Fibroblast of lung (primary cell): Measurements from ENCODE around the gene MACROD1. TPM values are rescaled to one million over a fixed set of nuclear protein-coding genes. Genes with fewer than 3 reads are reported as not detected.

Experiments
- DNase-seq, 2 donors: peaks; one replicate each; pipeline versions ENCODE4 v3.0.0 to v3.0.0-alpha.2; 2010; ENCODE audit warnings: low read depth in 2 of 2
- H2AFZ ChIP-seq: 2 replicates; pipeline ENCODE4 v1.5.1; 2012; ENCODE audit warnings: low read length, control low read depth, inconsistent platforms
- H3K27ac ChIP-seq: 2 replicates; pipeline ENCODE4 v1.5.1; 2011; ENCODE audit warnings: low read length, control low read depth; ENCODE audit not compliant: insufficient read depth
- H3K27me3 ChIP-seq: 2 replicates; pipeline ENCODE4 v1.5.1; 2011; ENCODE audit warnings: mild to moderate bottlenecking, low read length; ENCODE audit not compliant: control insufficient read depth, insufficient read depth
- H3K36me3 ChIP-seq: 2 replicates; pipeline ENCODE4 v1.5.1; 2011; ENCODE audit warnings: low read length; ENCODE audit not compliant: control insufficient read depth, insufficient read depth
- H3K4me1 ChIP-seq: 2 replicates; pipeline ENCODE4 v1.5.1; 2011; ENCODE audit warnings: low read length; ENCODE audit not compliant: control insufficient read depth, insufficient read depth; ENCODE audit errors: extremely low read depth
- H3K4me2 ChIP-seq: 2 replicates; pipeline ENCODE4 v1.5.1; 2011; ENCODE audit warnings: low read length, control low read depth; ENCODE audit not compliant: insufficient read depth; ENCODE audit errors: extremely low read depth
- H3K4me3 ChIP-seq, 4 experiments: fragments of 200-600 bp in 1 of 4; sonication (generic) in 1 of 4; replicated peaks in 1 of 4; 2 replicates each; pipeline ENCODE4 v1.5.1; 2011 to 2016; ENCODE audit warnings: low read length in 4 of 4, low read depth in 3 of 4, mild to moderate bottlenecking in 3 of 4, control low read depth in 2 of 4, inconsistent platforms in 1 of 4, mixed read lengths in 1 of 4; ENCODE audit not compliant: insufficient read depth in 1 of 4; ENCODE audit errors: control extremely low read depth in 1 of 4
- H3K79me2 ChIP-seq: 2 replicates; pipeline ENCODE4 v1.5.1; 2012; ENCODE audit warnings: mild to moderate bottlenecking, low read length, inconsistent platforms; ENCODE audit not compliant: control insufficient read depth, insufficient read depth
- H3K9ac ChIP-seq: 2 replicates; pipeline ENCODE4 v1.5.1; 2011; ENCODE audit warnings: mild to moderate bottlenecking, low read length, control low read depth; ENCODE audit not compliant: insufficient read depth
- H3K9me3 ChIP-seq: 2 replicates; pipeline ENCODE4 v1.5.1; 2012; ENCODE audit warnings: low read depth, low read length; ENCODE audit not compliant: control insufficient read depth, insufficient read depth
- H4K20me1 ChIP-seq: 2 replicates; pipeline ENCODE4 v1.5.1; 2011; ENCODE audit warnings: low read length; ENCODE audit not compliant: control insufficient read depth, insufficient read depth; ENCODE audit errors: extremely low read depth
- EZH2 ChIP-seq: IDR thresholded peaks from 2 replicates; pipeline ENCODE4 v1.5.1; 2012; ENCODE audit warnings: low read length, control low read depth, mild to moderate bottlenecking; ENCODE audit errors: missing control alignments
- polyA plus RNA-seq, 2 donors: library from polyadenylated mRNA; depleted of rRNA in 1 of 2; stranded (reverse) in 1 of 2; unstranded in 1 of 2; fragments of >200 nt; gene quantifications; 2 replicates each; pipeline ENCODE4 v1.2.1, GENCODE V29; 2011 to 2012; ENCODE audit warnings: missing spikeins in 1 of 2
- total RNA-seq: library from RNA; depleted of rRNA; stranded (reverse); fragments of >200 nt; gene quantifications from 2 replicates; pipeline ENCODE4 v1.2.1, GENCODE V29; 2014
- TF ChIP-seq, protein P1 (sequence below), 2 donors: IDR thresholded peaks in 1 of 2; conservative IDR thresholded peaks in 1 of 2; 1 replicate in 1 of 2; 2 replicates in 1 of 2; pipeline ENCODE4 v1.5.1; 2011 to 2012; ENCODE audit warnings: low read length in 2 of 2, control low read depth in 1 of 2, inconsistent platforms in 1 of 2, low read depth in 1 of 2, mild to moderate bottlenecking in 1 of 2

The MACROD1 gene
- total and polyA plus RNA-seq, 2 donors (not counting 1 experiment from before 2014, with no cell fraction given) = 8.8 to 24.8 TPM

DNA sequence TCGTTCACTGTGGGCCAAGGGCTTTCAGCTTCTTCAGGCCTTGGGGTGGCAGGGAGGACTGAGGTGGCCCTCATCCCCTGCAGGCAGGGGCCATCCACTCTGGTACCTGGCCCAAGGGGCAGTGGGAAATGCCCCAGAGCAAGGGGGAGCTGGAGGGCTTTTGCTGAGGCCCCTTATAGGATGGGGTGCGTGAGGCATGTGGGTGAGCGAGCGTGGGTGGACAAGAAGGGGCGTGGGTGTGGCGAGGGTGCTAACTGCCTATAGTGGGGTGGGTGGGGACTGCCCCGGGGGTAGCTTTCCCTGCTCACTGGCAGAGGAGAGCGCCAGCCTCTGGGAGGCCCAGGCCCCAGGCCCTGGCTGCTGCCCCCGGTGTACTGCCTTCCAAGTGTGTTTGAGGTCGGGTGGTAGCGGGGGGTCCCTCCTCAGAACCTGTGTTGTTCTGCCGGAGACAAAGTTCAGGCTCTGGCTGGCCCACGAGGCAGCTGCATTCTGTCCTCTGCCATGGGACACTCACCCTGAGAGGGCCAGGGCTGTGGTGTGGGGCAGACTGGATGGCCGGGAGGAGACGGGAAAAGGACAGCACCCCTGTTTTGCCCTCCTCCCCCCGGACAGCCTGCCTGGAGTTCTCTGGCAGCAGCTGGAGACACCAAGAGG is 126.8 kb downstream of the MACROD1 start:
- no peak for DNase-seq
- Histone ChIP-seq H3K9ac (no peak overlapping the region), H3K4me2 (no peak overlapping the region), H3K9me3 (no peaks in the 10 kb centered on the region), H3K36me3 (no peaks in the 10 kb centered on the region), H3K79me2 (no peaks in the 10 kb centered on the region), H3K27me3 (peaks cover 11% of the 10 kb centered on the region), H2AFZ (no peak overlapping the region), H3K4me3 (no peak overlapping the region), H4K20me1 (no peaks in the 10 kb centered on the region), H3K27ac (no peak overlapping the region), H3K4me1 (no peaks in the 10 kb centered on the region)
- no peak for TF ChIP-seq EZH2
- TF ChIP-seq, protein P1, sequence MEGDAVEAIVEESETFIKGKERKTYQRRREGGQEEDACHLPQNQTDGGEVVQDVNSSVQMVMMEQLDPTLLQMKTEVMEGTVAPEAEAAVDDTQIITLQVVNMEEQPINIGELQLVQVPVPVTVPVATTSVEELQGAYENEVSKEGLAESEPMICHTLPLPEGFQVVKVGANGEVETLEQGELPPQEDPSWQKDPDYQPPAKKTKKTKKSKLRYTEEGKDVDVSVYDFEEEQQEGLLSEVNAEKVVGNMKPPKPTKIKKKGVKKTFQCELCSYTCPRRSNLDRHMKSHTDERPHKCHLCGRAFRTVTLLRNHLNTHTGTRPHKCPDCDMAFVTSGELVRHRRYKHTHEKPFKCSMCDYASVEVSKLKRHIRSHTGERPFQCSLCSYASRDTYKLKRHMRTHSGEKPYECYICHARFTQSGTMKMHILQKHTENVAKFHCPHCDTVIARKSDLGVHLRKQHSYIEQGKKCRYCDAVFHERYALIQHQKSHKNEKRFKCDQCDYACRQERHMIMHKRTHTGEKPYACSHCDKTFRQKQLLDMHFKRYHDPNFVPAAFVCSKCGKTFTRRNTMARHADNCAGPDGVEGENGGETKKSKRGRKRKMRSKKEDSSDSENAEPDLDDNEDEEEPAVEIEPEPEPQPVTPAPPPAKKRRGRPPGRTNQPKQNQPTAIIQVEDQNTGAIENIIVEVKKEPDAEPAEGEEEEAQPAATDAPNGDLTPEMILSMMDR (conservative IDR thresholded peaks at IDR 0.05 in 1 of 2, IDR thresholded peaks at IDR 0.05 in 1 of 2; ENCODE audit: low read depth in 1 of 2, low read length in 2 of 2) = no peak

DNA sequence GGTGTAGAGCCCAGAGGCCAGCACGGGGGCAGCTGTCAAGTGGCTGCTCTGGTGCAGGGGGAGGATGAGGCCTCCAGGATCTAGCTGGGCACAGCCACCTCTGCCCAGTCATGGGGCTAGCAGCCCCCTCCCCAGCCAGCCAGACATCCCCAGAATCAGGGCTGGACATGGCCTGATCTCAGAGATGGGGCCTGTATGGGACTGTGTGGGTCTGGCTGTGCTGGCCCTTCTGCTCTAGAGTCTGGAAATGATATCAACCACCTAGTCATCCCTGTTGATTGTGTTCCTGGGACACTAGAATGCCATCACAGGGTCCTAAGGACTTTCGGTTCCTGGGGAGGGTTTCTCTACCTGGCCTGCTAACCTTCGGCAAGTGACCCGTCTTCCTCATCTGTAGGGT is 127.4 kb downstream of the MACROD1 start:
- no peak for TF ChIP-seq EZH2
- TF ChIP-seq, protein P1 (conservative IDR thresholded peaks at IDR 0.05 in 1 of 2, IDR thresholded peaks at IDR 0.05 in 1 of 2; ENCODE audit: low read depth in 1 of 2, low read length in 2 of 2) = no peak
- Histone ChIP-seq H3K36me3 (no peaks in the 10 kb centered on the region), H3K4me2 (no peak overlapping the region), H3K27me3 (peaks cover 15% of the 10 kb centered on the region), H2AFZ (no peak overlapping the region), H4K20me1 (no peaks in the 10 kb centered on the region), H3K4me1 (no peaks in the 10 kb centered on the region), H3K27ac (no peak overlapping the region), H3K4me3 (no peak overlapping the region), H3K9me3 (no peaks in the 10 kb centered on the region), H3K9ac (no peak overlapping the region), H3K79me2 (no peaks in the 10 kb centered on the region)
- no peak for DNase-seq

DNA sequence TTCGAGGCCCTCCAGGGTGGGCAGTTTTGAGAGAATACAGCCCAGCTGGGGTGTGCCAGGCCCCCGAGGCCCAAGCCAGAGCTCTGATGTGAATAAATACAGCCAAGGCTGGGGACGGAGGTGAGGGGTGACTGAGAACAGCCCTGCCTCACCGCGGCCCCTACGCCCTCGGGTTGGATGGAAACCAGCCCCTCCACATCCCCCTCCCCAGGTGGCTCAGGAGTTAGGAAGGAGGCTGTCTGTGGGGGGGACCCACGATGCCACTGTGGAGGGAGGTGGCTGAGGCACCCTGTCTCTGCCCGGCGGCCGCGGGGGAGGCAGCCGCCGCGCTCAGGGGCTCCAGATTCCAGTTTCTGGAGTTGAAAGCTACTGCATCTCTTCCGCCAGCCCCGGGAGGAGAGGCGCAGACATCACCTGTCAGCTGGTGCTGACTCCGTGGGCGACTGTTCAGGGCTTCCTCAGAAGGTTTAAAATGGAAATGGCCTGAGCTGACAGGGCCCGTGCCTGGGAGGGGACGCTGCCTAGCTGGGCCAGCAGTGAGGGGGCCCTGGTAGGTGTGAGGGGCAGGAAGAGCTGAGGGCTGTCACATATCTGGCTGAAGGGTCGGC is 128.8 kb downstream of the MACROD1 start:
- TF ChIP-seq EZH2 = no peak
- TF ChIP-seq, protein P1 (conservative IDR thresholded peaks at IDR 0.05 in 1 of 2, IDR thresholded peaks at IDR 0.05 in 1 of 2; ENCODE audit: low read depth in 1 of 2, low read length in 2 of 2) = no peak
- Histone ChIP-seq H4K20me1 (no peaks in the 10 kb centered on the region), H2AFZ (no peak overlapping the region), H3K9me3 (no peaks in the 10 kb centered on the region), H3K79me2 (no peaks in the 10 kb centered on the region), H3K9ac (no peak overlapping the region), H3K4me3 (no peak overlapping the region), H3K4me1 (no peaks in the 10 kb centered on the region), H3K36me3 (no peaks in the 10 kb centered on the region), H3K4me2 (no peak overlapping the region), H3K27me3 (peaks cover 15% of the 10 kb centered on the region), H3K27ac (no peak overlapping the region)
- DNase-seq = no peak
